H9 (cell line): ENCODE results near the gene EDN3. TPM values are rescaled to one million over a fixed set of nuclear protein-coding genes. Genes with fewer than 3 reads are reported as not detected.

Source experiments
- DNase-seq: peaks from one replicate; pipeline ENCODE4 v3.0.0-alpha.2; 2017
- H2AFZ ChIP-seq: one replicate; pipeline ENCODE4 v1.6.1; 2013; ENCODE audit warnings: mild to moderate bottlenecking, low read length, control low read depth, moderate library complexity
- H2AK5ac ChIP-seq: 2 replicates; pipeline ENCODE4 v1.6.1; 2013; ENCODE audit warnings: low read length, control low read depth, mixed read lengths; ENCODE audit not compliant: insufficient read length
- H2BK120ac ChIP-seq: one replicate; pipeline ENCODE4 v1.6.1; 2013; ENCODE audit warnings: low read depth, mild to moderate bottlenecking, low read length, control low read depth, inconsistent platforms; ENCODE audit not compliant: poor library complexity, severe bottlenecking
- H2BK12ac ChIP-seq: 2 replicates; pipeline ENCODE4 v1.6.1; 2013; ENCODE audit warnings: low read length, control low read depth, mixed read lengths, low read depth; ENCODE audit not compliant: insufficient read length
- H2BK15ac ChIP-seq: 2 replicates; pipeline ENCODE4 v1.6.1; 2013; ENCODE audit warnings: low read depth, low read length, control low read depth
- H2BK20ac ChIP-seq: one replicate; pipeline ENCODE4 v1.6.1; 2013; ENCODE audit warnings: low read depth, mild to moderate bottlenecking, low read length, control low read depth, inconsistent platforms; ENCODE audit not compliant: poor library complexity, severe bottlenecking
- H2BK5ac ChIP-seq: 2 replicates; pipeline ENCODE4 v1.6.1; 2013; ENCODE audit warnings: low read length, control low read depth, mixed read lengths; ENCODE audit not compliant: insufficient read length
- H3K14ac ChIP-seq: 2 replicates; pipeline ENCODE4 v1.6.1; 2013; ENCODE audit warnings: low read length, control low read depth; ENCODE audit not compliant: insufficient read depth
- H3K18ac ChIP-seq: 2 replicates; pipeline ENCODE4 v1.6.1; 2013; ENCODE audit warnings: low read depth, mild to moderate bottlenecking, mixed read lengths, low read length, control low read depth; ENCODE audit not compliant: insufficient read length
- H3K23ac ChIP-seq: 2 replicates; pipeline ENCODE4 v1.6.1; 2013; ENCODE audit warnings: low read length, control low read depth, mixed read lengths, low read depth; ENCODE audit not compliant: insufficient read length
- H3K23me2 ChIP-seq: 2 replicates; pipeline ENCODE4 v1.6.1; 2013; ENCODE audit warnings: low read depth, mild to moderate bottlenecking, mixed read lengths, low read length, control low read depth; ENCODE audit not compliant: insufficient read length, poor library complexity, severe bottlenecking
- H3K27ac ChIP-seq: 2 replicates; pipeline ENCODE4 v1.5.1; 2013; ENCODE audit warnings: low read length, control low read depth, mixed read lengths, low read depth; ENCODE audit not compliant: insufficient read length
- H3K27me3 ChIP-seq: 2 replicates; pipeline ENCODE4 v1.6.1; 2013; ENCODE audit warnings: low read length, control low read depth, inconsistent platforms; ENCODE audit not compliant: insufficient read depth
- H3K4ac ChIP-seq: 2 replicates; pipeline ENCODE4 v1.6.1; 2013; ENCODE audit warnings: low read depth, mild to moderate bottlenecking, control low read depth, inconsistent platforms, low read length, moderate library complexity
- H3K4me1 ChIP-seq: 2 replicates; pipeline ENCODE4 v1.6.1; 2013; ENCODE audit warnings: low read length, control low read depth, inconsistent platforms; ENCODE audit not compliant: insufficient read depth
- H3K4me2 ChIP-seq: 2 replicates; pipeline ENCODE4 v1.6.1; 2013; ENCODE audit warnings: low read length, control low read depth, mixed read lengths; ENCODE audit not compliant: insufficient read length, insufficient read depth
- H3K56ac ChIP-seq: 2 replicates; pipeline ENCODE4 v1.6.1; 2013; ENCODE audit warnings: low read depth, mild to moderate bottlenecking, mixed read lengths, low read length, control low read depth; ENCODE audit not compliant: insufficient read length
- H3K79me1 ChIP-seq: 2 replicates; pipeline ENCODE4 v1.6.1; 2013; ENCODE audit warnings: low read depth, mild to moderate bottlenecking, moderate library complexity, low read length, control low read depth, inconsistent platforms; ENCODE audit not compliant: insufficient read depth, poor library complexity, severe bottlenecking
- H3K79me2 ChIP-seq: 2 replicates; pipeline ENCODE4 v1.6.1; 2013; ENCODE audit warnings: low read length, control low read depth, inconsistent platforms; ENCODE audit not compliant: insufficient read depth
- H3K9ac ChIP-seq: 2 replicates; pipeline ENCODE4 v1.6.1; 2013; ENCODE audit warnings: low read length, control low read depth, mixed read lengths; ENCODE audit not compliant: insufficient read length; ENCODE audit errors: extremely low read depth
- H3K9me3 ChIP-seq: one replicate; pipeline ENCODE4 v1.6.1; 2013; ENCODE audit warnings: low read depth, low read length, inconsistent platforms; ENCODE audit not compliant: control insufficient read depth
- H3T11ph ChIP-seq: one replicate; pipeline ENCODE4 v1.6.1; 2013; ENCODE audit warnings: mild to moderate bottlenecking, low read length, control low read depth, inconsistent platforms
- H4K20me1 ChIP-seq: one replicate; pipeline ENCODE4 v1.6.1; 2013; ENCODE audit not compliant: control insufficient read depth, insufficient read length, insufficient read depth
- H4K5ac ChIP-seq: 2 replicates; pipeline ENCODE4 v1.6.1; 2013; ENCODE audit warnings: low read depth, mild to moderate bottlenecking, mixed read lengths, low read length, control low read depth; ENCODE audit not compliant: insufficient read length
- H4K8ac ChIP-seq: replicated peaks from 2 replicates; pipeline ENCODE4 v1.6.1; 2013; ENCODE audit warnings: low read length, control low read depth, mixed read lengths, low read depth; ENCODE audit not compliant: insufficient read length
- H4K91ac ChIP-seq: 2 replicates; pipeline ENCODE4 v1.6.1; 2013; ENCODE audit warnings: low read depth, mild to moderate bottlenecking, moderate library complexity, mixed read lengths, low read length, control low read depth; ENCODE audit not compliant: insufficient read length
- H3K27ac Mint-ChIP-seq, 3 experiments: 2 replicates in 2 of 3; 3 replicates in 1 of 3; pipeline ENCODE4 v1.8.0; 2020 to 2021; ENCODE audit warnings: mixed read lengths in 3 of 3, mild to moderate bottlenecking in 1 of 3, moderate library complexity in 1 of 3
- H3K27me3 Mint-ChIP-seq: 2 replicates; pipeline ENCODE4 v1.8.0; 2021; ENCODE audit warnings: low read depth, mild to moderate bottlenecking, moderate library complexity, mixed read lengths
- H3K36me3 Mint-ChIP-seq, 3 experiments: 2 replicates in 2 of 3; 3 replicates in 1 of 3; pipeline ENCODE4 v1.8.0; 2020 to 2021; ENCODE audit warnings: low read depth in 3 of 3, mixed read lengths in 3 of 3; ENCODE audit not compliant: insufficient read depth in 1 of 3
- H3K4me1 Mint-ChIP-seq, 2 experiments: 2 replicates each; pipeline ENCODE4 v1.8.0; 2020; ENCODE audit warnings: mixed read lengths in 2 of 2
- H3K4me3 Mint-ChIP-seq, 2 experiments: 2 replicates in 1 of 2; 3 replicates in 1 of 2; pipeline ENCODE4 v1.8.0; 2020 to 2021; ENCODE audit warnings: mild to moderate bottlenecking in 2 of 2, mixed read lengths in 2 of 2, moderate library complexity in 1 of 2
- H3K9me3 Mint-ChIP-seq, 2 experiments: 2 replicates in 1 of 2; 3 replicates in 1 of 2; pipeline ENCODE4 v1.8.0; 2020; ENCODE audit warnings: mild to moderate bottlenecking in 2 of 2, mixed read lengths in 2 of 2, moderate library complexity in 1 of 2
- CTCF ChIP-seq: fragments of 200-600 bp; sonication (generic); conservative IDR thresholded peaks from 3 replicates; pipeline ENCODE4 v1.8.0; 2021; ENCODE audit warnings: antibody characterized with exemption, mild to moderate bottlenecking
- WGBS: extraction: QIAGEN DNeasy Blood & Tissue Kit; methylation state at CpG from one replicate; pipeline ENCODE4 v1.1.7; 2013; ENCODE audit warnings: missing lambda C conversion rate, low lambda C conversion rate, mixed read lengths; ENCODE audit not compliant: insufficient read length; ENCODE audit errors: extremely low coverage; 5-methylcytosine and 5-hydroxymethylcytosine counted together
- total RNA-seq: library from RNA; stranded (reverse); gene quantifications from 2 replicates; pipeline ENCODE4 v1.2.1, GENCODE V29; 2021

The EDN3 gene
- total RNA-seq, 1 experiment from 2014 or later: 0.20 TPM

- H3K56ac ChIP-seq: no peak overlapping the region
- no peak overlapping the region for H2AFZ ChIP-seq
- Mint-ChIP-seq H3K27ac (no peak overlapping the region), H3K27me3 (peaks cover 4% of the 10 kb centered on the region), H3K9me3 (no peaks in the 10 kb centered on the region), H3K4me1 (peaks cover 8 to 28% of the 10 kb centered on the region in 2 experiments), H3K36me3 (no peaks in the 10 kb centered on the region), H3K4me3 (no peak overlapping the region)
- DNase-seq: no peak
- H3K4ac ChIP-seq: no peak overlapping the region
- no peak for TF ChIP-seq CTCF
- no peaks in the 10 kb centered on the region for H3K79me1 ChIP-seq
- no peak overlapping the region for H2AK5ac ChIP-seq
- H3T11ph ChIP-seq: no peak overlapping the region
- no peak overlapping the region for H4K5ac ChIP-seq
- H2BK120ac ChIP-seq: no peak overlapping the region
- H3K4me1 ChIP-seq: no peaks in the 10 kb centered on the region
- no peak overlapping the region for H3K4me2 ChIP-seq
- H3K27me3 ChIP-seq: no peaks in the 10 kb centered on the region; the same call in 1 of the 2 replicates
- no peaks in the 10 kb centered on the region for H4K20me1 ChIP-seq
- H2BK15ac ChIP-seq: no peak overlapping the region
- no peaks in the 10 kb centered on the region for H3K79me2 ChIP-seq
- no peak overlapping the region for H2BK20ac ChIP-seq
- no peak overlapping the region for H4K8ac ChIP-seq
- H3K9me3 ChIP-seq: no peaks in the 10 kb centered on the region
- no CpG with 5 or more reads among the region's 5 CpGs for WGBS
- no peaks in the 10 kb centered on the region for H3K23me2 ChIP-seq
- no peak overlapping the region for H3K27ac ChIP-seq
- no peak overlapping the region for H3K18ac ChIP-seq
- H2BK5ac ChIP-seq: no peak overlapping the region
- no peak overlapping the region for H4K91ac ChIP-seq
- H3K9ac ChIP-seq: no peak overlapping the region
- no peak overlapping the region for H3K23ac ChIP-seq
- no peak overlapping the region for H2BK12ac ChIP-seq
- no peak overlapping the region for H3K14ac ChIP-seq
Measured at GRCh38 chr20:59361411-59361810, 61.0 kb downstream of the EDN3 start.
